GM10266 (cell line): ENCODE measurements around the gene CYP3A4.
"Not testable (repeated sequence)": the region's sequence is repeated elsewhere in the genome, so short reads cannot be mapped to it uniquely, and the experiment has no call there.

Experiments
- DNase-seq: peaks from one replicate; pipeline ENCODE4 v3.0.0; 2012; ENCODE audit errors: extremely low spot score
- TF ChIP-seq, protein P1 (sequence below): IDR thresholded peaks from 2 replicates; pipeline ENCODE4 v1.5.1; 2012; ENCODE audit warnings: mild to moderate bottlenecking, low read depth; ENCODE audit not compliant: control insufficient read depth, insufficient read depth; ENCODE audit errors: missing control alignments

The CYP3A4 gene

GRCh38 chr7:99782012-99782953, 1.7 kb downstream of the CYP3A4 start:
- no peak for DNase-seq
- TF ChIP-seq, protein P1, sequence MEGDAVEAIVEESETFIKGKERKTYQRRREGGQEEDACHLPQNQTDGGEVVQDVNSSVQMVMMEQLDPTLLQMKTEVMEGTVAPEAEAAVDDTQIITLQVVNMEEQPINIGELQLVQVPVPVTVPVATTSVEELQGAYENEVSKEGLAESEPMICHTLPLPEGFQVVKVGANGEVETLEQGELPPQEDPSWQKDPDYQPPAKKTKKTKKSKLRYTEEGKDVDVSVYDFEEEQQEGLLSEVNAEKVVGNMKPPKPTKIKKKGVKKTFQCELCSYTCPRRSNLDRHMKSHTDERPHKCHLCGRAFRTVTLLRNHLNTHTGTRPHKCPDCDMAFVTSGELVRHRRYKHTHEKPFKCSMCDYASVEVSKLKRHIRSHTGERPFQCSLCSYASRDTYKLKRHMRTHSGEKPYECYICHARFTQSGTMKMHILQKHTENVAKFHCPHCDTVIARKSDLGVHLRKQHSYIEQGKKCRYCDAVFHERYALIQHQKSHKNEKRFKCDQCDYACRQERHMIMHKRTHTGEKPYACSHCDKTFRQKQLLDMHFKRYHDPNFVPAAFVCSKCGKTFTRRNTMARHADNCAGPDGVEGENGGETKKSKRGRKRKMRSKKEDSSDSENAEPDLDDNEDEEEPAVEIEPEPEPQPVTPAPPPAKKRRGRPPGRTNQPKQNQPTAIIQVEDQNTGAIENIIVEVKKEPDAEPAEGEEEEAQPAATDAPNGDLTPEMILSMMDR = no peak

GRCh38 chr7:99780588-99780987, 3.4 kb downstream of the CYP3A4 start:
- DNase-seq = no peak
- TF ChIP-seq, protein P1 = no peak

GRCh38 chr7:99779949-99780348, 4.0 kb downstream of the CYP3A4 start:
- no peak for DNase-seq
- TF ChIP-seq, protein P1 = no peak

DNA sequence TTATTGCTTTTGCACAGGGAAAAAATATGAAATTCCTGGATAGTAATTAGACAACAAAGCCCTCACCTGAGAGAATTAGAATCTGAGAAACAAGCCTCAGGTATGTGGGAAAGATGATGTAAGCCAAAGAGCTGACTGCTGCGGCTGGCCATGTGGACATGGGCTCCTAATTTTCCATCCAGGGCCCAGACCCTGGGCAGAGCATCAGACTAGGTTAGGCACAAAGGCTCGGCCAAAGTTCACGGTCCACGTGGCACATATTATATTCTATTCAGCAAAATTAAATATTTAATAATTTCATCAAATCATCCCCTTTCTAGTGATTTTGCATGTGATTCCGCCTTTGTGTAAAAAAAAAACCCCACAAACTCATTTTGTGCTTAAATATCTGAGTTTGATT, 5.1 kb downstream of the CYP3A4 start:
- TF ChIP-seq, protein P1 = no peak
- DNase-seq = no peak

GRCh38 chr7:99773395-99773794, 10.6 kb downstream of the CYP3A4 start:
- DNase-seq = not testable (repeated sequence)

DNA sequence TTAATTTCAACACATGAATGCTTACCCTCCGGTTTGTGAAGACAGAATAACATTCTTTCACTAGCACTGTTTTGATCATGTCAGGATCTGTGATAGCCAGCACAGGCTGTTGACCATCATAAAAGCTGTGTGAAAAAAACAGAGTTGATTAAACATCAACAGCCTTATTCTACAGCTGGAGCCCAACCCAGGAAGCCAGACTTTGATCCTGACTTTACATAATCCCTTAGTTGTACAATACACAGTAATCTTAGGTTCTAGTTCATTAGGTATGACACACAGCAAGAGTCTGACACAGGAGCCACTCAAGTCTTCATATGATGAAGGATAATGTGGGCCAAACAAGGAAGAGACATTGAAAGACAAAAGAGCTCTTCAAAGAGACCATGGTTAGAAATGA, 11.4 kb downstream of the CYP3A4 start:
- DNase-seq = no peak
- TF ChIP-seq, protein P1 = no peak

DNA sequence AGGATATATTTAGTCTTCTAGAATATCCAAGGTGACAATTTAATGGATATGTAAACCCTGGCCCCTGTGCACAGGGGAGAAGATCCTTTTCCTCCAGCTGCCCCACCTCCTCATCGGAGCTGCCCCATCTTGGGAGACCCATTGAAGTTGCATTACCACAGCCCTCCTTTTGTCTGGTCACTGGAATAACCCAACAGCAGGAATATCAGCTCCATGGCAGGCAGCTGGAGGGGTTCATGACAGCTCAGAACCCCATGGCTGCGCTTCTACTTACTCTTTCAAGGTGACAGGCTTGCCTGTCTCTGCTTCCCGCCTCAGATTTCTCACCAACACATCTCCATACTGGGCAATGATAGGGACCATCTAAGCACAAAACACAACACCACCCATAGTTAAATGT, 14.5 kb downstream of the CYP3A4 start:
- DNase-seq = not testable (repeated sequence)

DNA sequence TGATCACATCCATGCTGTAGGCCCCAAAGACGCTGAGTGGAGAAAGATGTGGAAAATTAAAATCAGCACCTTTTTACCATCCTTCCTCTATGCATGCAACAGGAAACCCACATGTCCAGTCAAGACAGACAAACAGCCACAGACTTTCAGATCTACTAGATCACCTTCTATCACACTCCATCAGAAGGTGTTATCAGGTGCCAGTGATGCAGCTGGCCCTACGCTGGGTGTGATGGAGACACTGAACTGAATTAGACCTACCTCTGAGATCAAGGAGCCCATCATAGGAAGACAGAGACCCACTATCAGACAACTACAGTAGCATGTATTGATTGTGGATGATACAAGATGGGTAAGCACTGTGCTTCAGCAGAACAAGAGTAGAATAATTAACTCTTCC, 15.5 kb downstream of the CYP3A4 start:
- TF ChIP-seq, protein P1 = no peak
- DNase-seq = no peak
